H1 (cell line): ENCODE data around the gene PER2. TPM values are rescaled to one million over a fixed set of nuclear protein-coding genes. Genes with fewer than 3 reads are reported as not detected.
"Not testable (repeated sequence)": the region's sequence is repeated elsewhere in the genome, so short reads cannot be mapped to it uniquely, and the experiment has no call there.

Experiments
- CTCF ChIA-PET: fragments of 300-600 bp; sonication (Branson Sonifier 250); formaldehyde crosslinking; loops from one replicate; lab custom pipeline; 2021; ENCODE audit not compliant: partially characterized antibody; lab: Charles Lee
- POLR2A ChIA-PET: fragments of 300-600 bp; sonication (Branson Sonifier 250); formaldehyde crosslinking; loops from one replicate; lab custom pipeline; 2021; ENCODE audit warnings: inconsistent platforms; ENCODE audit not compliant: partially characterized antibody; lab: Charles Lee
- DNase-seq, 2 experiments: peaks; one replicate each; pipeline versions ENCODE4 v3.0.0 to v3.0.0-alpha.2; 2010 to 2022; ENCODE audit warnings: low spot score in 2 of 2, low read depth in 1 of 2, mixed read lengths in 1 of 2
- FAIRE-seq: peaks from 2 replicates; lab custom pipeline; 2011; peaks lifted over from hg19 to GRCh38; lab: Jason Lieb, UNC
- H2AFZ ChIP-seq: 2 replicates; pipeline ENCODE4 v1.8.1; 2012; ENCODE audit warnings: low read length, inconsistent platforms
- H2AK5ac ChIP-seq: 2 replicates; pipeline ENCODE4 v1.6.1; 2013; ENCODE audit warnings: low read depth, low read length
- H2BK120ac ChIP-seq: replicated peaks from 2 replicates; pipeline ENCODE3; 2013; ENCODE audit warnings: low read depth, low read length, inconsistent platforms
- H2BK12ac ChIP-seq: 2 replicates; pipeline ENCODE4 v1.6.1; 2013; ENCODE audit warnings: low read depth, low read length
- H2BK15ac ChIP-seq: 2 replicates; pipeline ENCODE4 v1.6.1; 2013; ENCODE audit warnings: low read length
- H2BK20ac ChIP-seq: 2 replicates; pipeline ENCODE4 v1.6.1; 2013; ENCODE audit warnings: low read length
- H2BK5ac ChIP-seq: 2 replicates; pipeline ENCODE4 v1.6.1; 2013; ENCODE audit warnings: low read depth, low read length
- H3K14ac ChIP-seq: 2 replicates; pipeline ENCODE4 v1.6.1; 2013; ENCODE audit warnings: inconsistent platforms; ENCODE audit not compliant: insufficient read length
- H3K18ac ChIP-seq: 2 replicates; pipeline ENCODE4 v1.6.1; 2013; ENCODE audit warnings: low read length; ENCODE audit errors: extremely low read depth
- H3K23ac ChIP-seq: 2 replicates; pipeline ENCODE4 v1.6.1; 2013; ENCODE audit warnings: inconsistent platforms; ENCODE audit not compliant: insufficient read length
- H3K23me2 ChIP-seq: 2 replicates; pipeline ENCODE4 v1.6.1; 2013; ENCODE audit warnings: low read depth, low read length
- H3K27ac ChIP-seq: 2 replicates; pipeline ENCODE4 v1.6.1; 2011; ENCODE audit warnings: low read depth, low read length, inconsistent platforms
- H3K27me3 ChIP-seq, 4 experiments: replicated peaks in 1 of 4; 1 replicate in 1 of 4; 2 replicates in 3 of 4; pipeline versions ENCODE4 v1.6.1 to v1.8.1; 2011 to 2013; ENCODE audit warnings: low read length in 3 of 4, mild to moderate bottlenecking in 3 of 4, inconsistent platforms in 2 of 4, mixed read lengths in 2 of 4, moderate library complexity in 1 of 4; ENCODE audit not compliant: control insufficient read depth in 3 of 4, insufficient read depth in 3 of 4; ENCODE audit errors: extremely low read depth in 1 of 4
- H3K36me3 ChIP-seq, 4 experiments: 2 replicates each; pipeline versions ENCODE4 v1.6.1 to v1.8.1; 2011 to 2013; ENCODE audit warnings: mild to moderate bottlenecking in 4 of 4, low read length in 3 of 4, moderate library complexity in 2 of 4, control low read depth in 1 of 4, inconsistent platforms in 1 of 4; ENCODE audit not compliant: insufficient read depth in 4 of 4, control insufficient read depth in 2 of 4
- H3K4ac ChIP-seq: replicated peaks from 2 replicates; pipeline ENCODE3; 2013; ENCODE audit warnings: low read length, low read depth, mixed read lengths, inconsistent platforms; ENCODE audit not compliant: insufficient read length
- H3K4me1 ChIP-seq, 4 experiments: replicated peaks in 1 of 4; 1 replicate in 1 of 4; 2 replicates in 3 of 4; pipeline versions ENCODE4 v1.6.1 to v1.8.1; 2011 to 2013; ENCODE audit warnings: low read length in 3 of 4, inconsistent platforms in 2 of 4, mixed read lengths in 1 of 4; ENCODE audit not compliant: insufficient read depth in 4 of 4, control insufficient read depth in 3 of 4
- H3K4me2 ChIP-seq, 2 experiments: 2 replicates each; pipeline versions ENCODE4 v1.6.1 to v1.8.1; 2011 to 2013; ENCODE audit warnings: low read depth in 2 of 2, low read length in 2 of 2, control low read depth in 1 of 2, inconsistent platforms in 1 of 2, mild to moderate bottlenecking in 1 of 2; ENCODE audit not compliant: insufficient read depth in 1 of 2
- H3K4me3 ChIP-seq, 4 experiments: fragments of 200-600, 300-600 bp in 1 of 4; sonication (generic), shearing (Covaris generic), sonication (Bioruptor Twin) in 1 of 4; 2 replicates each; pipeline versions ENCODE4 v1.5.1 to v1.8.1; 2011 to 2016; ENCODE audit warnings: low read length in 4 of 4, low read depth in 3 of 4, control low read depth in 2 of 4, inconsistent platforms in 2 of 4, mild to moderate bottlenecking in 2 of 4, mixed read lengths in 1 of 4, moderate library complexity in 1 of 4; ENCODE audit not compliant: insufficient read depth in 2 of 4; ENCODE audit errors: extremely low read depth in 1 of 4
- H3K56ac ChIP-seq: replicated peaks from 2 replicates; pipeline ENCODE3; 2013; ENCODE audit warnings: low read depth, mild to moderate bottlenecking, mixed read lengths, low read length, inconsistent platforms; ENCODE audit not compliant: insufficient read length
- H3K79me1 ChIP-seq: 2 replicates; pipeline ENCODE4 v1.6.1; 2013; ENCODE audit warnings: low read depth, low read length, control low read depth
- H3K79me2 ChIP-seq, 2 experiments: 2 replicates each; pipeline versions ENCODE4 v1.6.1 to v1.8.1; 2012 to 2013; ENCODE audit warnings: low read length in 2 of 2, mild to moderate bottlenecking in 2 of 2, inconsistent platforms in 1 of 2; ENCODE audit not compliant: insufficient read depth in 2 of 2, control insufficient read depth in 1 of 2
- H3K9ac ChIP-seq, 4 experiments: replicated peaks in 1 of 4; 1 replicate in 1 of 4; 2 replicates in 3 of 4; pipeline versions ENCODE4 v1.6.1 to v1.8.1; 2011 to 2013; ENCODE audit warnings: low read depth in 3 of 4, low read length in 3 of 4, control low read depth in 2 of 4, mild to moderate bottlenecking in 2 of 4, moderate library complexity in 2 of 4, inconsistent platforms in 1 of 4; ENCODE audit errors: extremely low read depth in 1 of 4
- H3K9me3 ChIP-seq, 2 experiments: 2 replicates each; pipeline versions ENCODE4 v1.6.1 to v1.8.1; 2012 to 2013; ENCODE audit warnings: mild to moderate bottlenecking in 2 of 2, moderate library complexity in 2 of 2, control low read depth in 1 of 2, inconsistent platforms in 1 of 2, low read depth in 1 of 2, low read length in 1 of 2, mixed read lengths in 1 of 2; ENCODE audit not compliant: insufficient read depth in 2 of 2
- H4K20me1 ChIP-seq, 2 experiments: replicated peaks in 1 of 2; 2 replicates each; pipeline versions ENCODE3 to v1.8.1; 2011 to 2013; ENCODE audit warnings: inconsistent platforms in 2 of 2, low read length in 2 of 2, mild to moderate bottlenecking in 1 of 2; ENCODE audit not compliant: insufficient read depth in 2 of 2, control insufficient read depth in 1 of 2
- H4K5ac ChIP-seq: 2 replicates; pipeline ENCODE4 v1.6.1; 2013; ENCODE audit warnings: low read length, low read depth, mixed read lengths, inconsistent platforms; ENCODE audit not compliant: insufficient read length
- H4K8ac ChIP-seq: 2 replicates; pipeline ENCODE4 v1.8.0; 2013; ENCODE audit warnings: mild to moderate bottlenecking, moderate library complexity, low read length, inconsistent platforms; ENCODE audit not compliant: insufficient read depth; ENCODE audit errors: extremely low read depth
- H4K91ac ChIP-seq: replicated peaks from 2 replicates; pipeline ENCODE3; 2013; ENCODE audit warnings: low read length, mixed read lengths, inconsistent platforms; ENCODE audit not compliant: insufficient read length
- CBX8 ChIP-seq: fragments of 300-800, 300-1000 bp; sonication (generic); IDR thresholded peaks from 2 replicates; pipeline ENCODE4 v1.7.1; 2016; ENCODE audit warnings: low read depth, low read length, borderline replicate concordance
- SIX5 ChIP-seq: IDR thresholded peaks from 2 replicates; pipeline ENCODE4 v1.6.1; 2011; ENCODE audit warnings: mild to moderate bottlenecking, low read depth, low read length
- SP4 ChIP-seq: IDR thresholded peaks from 2 replicates; pipeline ENCODE4 v1.6.1; 2012; ENCODE audit warnings: low read length, inconsistent platforms
- WGBS, 2 experiments: shearing (Covaris generic) in 1 of 2; methylation state at CpG; one replicate each; pipeline versions ENCODE4 v1.1.6 to v1.1.7; 2013 to 2015; ENCODE audit warnings: low lambda C conversion rate in 2 of 2, mixed read lengths in 2 of 2, inconsistent platforms in 1 of 2, low coverage in 1 of 2, missing lambda C conversion rate in 1 of 2; ENCODE audit not compliant: insufficient replicate concordance in 2 of 2, insufficient coverage in 1 of 2, insufficient read length in 1 of 2; ENCODE audit errors: extremely low coverage in 1 of 2, missing lambda C conversion rate in 1 of 2; 5-methylcytosine and 5-hydroxymethylcytosine counted together
- polyA plus RNA-seq, 7 experiments: library from polyadenylated mRNA; depleted of rRNA in 3 of 7; stranded (reverse) in 5 of 7; unstranded in 2 of 7; fragments of >200 nt in 5 of 7; fragments of 200-250 nt in 2 of 7; gene quantifications; 1 replicate in 5 of 7; 2 replicates in 1 of 7; 4 replicates in 1 of 7; pipeline versions ENCODE4 v1.2.1 to v1.2.3, GENCODE V29; 2011 to 2013; ENCODE audit warnings: missing spikeins in 2 of 7, mixed read lengths in 2 of 7
- total RNA-seq: library from RNA; stranded (reverse); fragmentation: NEBNext Ultra II Directional; extraction: Animal tissue kit (Norgen Biotek cat#: 25700); gene quantifications from 2 replicates; pipeline ENCODE4 v1.2.1, GENCODE V29; 2021

PER2 gene
- total and polyA plus RNA-seq, 2 of the 8 experiments (the other 6 are each of a cell fraction or from before 2014, with no cell fraction given) = 0.91 to 5.5 TPM

GRCh38 chr2:238274152-238274865, 14.1 kb downstream of the PER2 start (continued):
- TF ChIP-seq SIX5 (no peak), CBX8 (no peak), SP4 (no peak)

GRCh38 chr2:238273433-238273832, 15.0 kb downstream of the PER2 start:
- H3K14ac ChIP-seq, H3K27ac ChIP-seq, H3K4me3 ChIP-seq, H3K23me2 ChIP-seq, H3K36me3 ChIP-seq, H2BK120ac ChIP-seq, H4K91ac ChIP-seq, H4K20me1 ChIP-seq, H4K5ac ChIP-seq, H3K79me2 ChIP-seq, FAIRE-seq, H2AK5ac ChIP-seq, H3K9me3 ChIP-seq, H3K4me2 ChIP-seq, H2AFZ ChIP-seq, H3K4me1 ChIP-seq, H2BK12ac ChIP-seq, H2BK15ac ChIP-seq, H2BK20ac ChIP-seq, H3K27me3 ChIP-seq, H3K56ac ChIP-seq, H3K79me1 ChIP-seq, H3K23ac ChIP-seq, H4K8ac ChIP-seq, DNase-seq, H3K18ac ChIP-seq, H3K9ac ChIP-seq, H2BK5ac ChIP-seq, H3K4ac ChIP-seq: not testable (repeated sequence)
- ChIA-PET CTCF (interaction anchor here (4.6 to 18.9 kb wide), 3 partner anchors 11 to 16 kb away, joined by 23 to 298 read pairs (median 32); partner anchors contain the start of gene PER2), POLR2A (interaction anchor here (1.2 kb wide), 1 partner anchor 16 kb away, joined by 3 read pairs; no protein-coding TSS in a partner anchor)
- WGBS, 2 experiments = 99% methylated on average over 7 of the region's 10 CpGs; no CpG with 5 or more reads in 1 of the 2 experiments
